HCEC 1CT (cell line): ENCODE data around the gene CFAP45.

Source experiments
- DNase-seq: peaks from one replicate; pipeline ENCODE4 v3.0.0-alpha.2; 2017

CFAP45 gene

GRCh38 chr1:159847231-159847630 lies 52.7 kb downstream of the CFAP45 start:
- DNase-seq, result no peak

GRCh38 chr1:159845751-159846629 lies 54.0 kb downstream of the CFAP45 start:
- no peak for DNase-seq

GRCh38 chr1:159843459-159843858 lies 56.5 kb downstream of the CFAP45 start:
- DNase-seq, result no peak

GRCh38 chr1:159841749-159842148 lies 58.2 kb downstream of the CFAP45 start:
- no peak for DNase-seq

GRCh38 chr1:159839116-159839849 lies 60.7 kb downstream of the CFAP45 start:
- DNase-seq, result no peak

- no peak for DNase-seq
These were observed 61.2 kb downstream of the CFAP45 start for GRCh38 chr1:159838715-159839114.

- no peak for DNase-seq
These were observed 64.0 kb downstream of the CFAP45 start for GRCh38 chr1:159835862-159836525.

DNA sequence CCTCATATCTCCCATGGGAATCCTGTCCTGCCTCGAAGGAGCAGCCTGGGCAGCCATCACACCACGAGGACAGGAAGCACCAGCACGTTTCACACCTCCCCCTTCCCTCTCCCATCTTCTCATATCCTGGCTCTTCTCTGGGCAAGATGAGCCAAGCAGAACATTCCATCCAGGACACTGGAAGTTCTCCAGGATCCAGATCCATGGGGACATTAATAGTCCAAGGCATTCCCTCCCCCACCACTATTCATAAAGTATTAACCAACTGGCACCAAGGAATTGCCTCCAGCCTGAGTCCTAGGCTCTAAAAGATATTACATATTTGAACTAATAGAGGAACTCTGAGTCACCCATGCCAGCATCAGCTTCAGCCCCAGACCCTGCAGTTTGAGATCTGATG lies 64.6 kb downstream of the CFAP45 start:
- no peak for DNase-seq

DNA sequence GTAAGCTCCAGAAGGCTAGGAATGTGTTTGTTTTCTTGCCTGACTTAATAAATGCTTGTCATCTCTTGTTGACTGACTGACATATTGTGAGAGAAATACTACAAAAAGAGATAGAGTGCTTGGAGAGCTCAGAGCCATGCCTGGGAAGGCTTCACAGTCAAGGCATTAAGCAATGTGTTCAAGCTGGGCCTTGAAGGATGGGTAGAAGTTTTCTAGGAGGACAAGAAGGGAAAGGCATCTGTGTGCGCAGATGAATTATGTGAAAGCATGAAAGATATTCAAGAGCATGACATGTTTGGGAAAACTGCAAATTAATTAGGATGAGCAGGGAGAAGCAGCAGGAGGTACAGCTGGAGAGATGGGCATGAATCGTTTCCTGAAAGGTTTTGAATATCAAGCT lies 67.7 kb downstream of the CFAP45 start:
- no peak for DNase-seq

DNA sequence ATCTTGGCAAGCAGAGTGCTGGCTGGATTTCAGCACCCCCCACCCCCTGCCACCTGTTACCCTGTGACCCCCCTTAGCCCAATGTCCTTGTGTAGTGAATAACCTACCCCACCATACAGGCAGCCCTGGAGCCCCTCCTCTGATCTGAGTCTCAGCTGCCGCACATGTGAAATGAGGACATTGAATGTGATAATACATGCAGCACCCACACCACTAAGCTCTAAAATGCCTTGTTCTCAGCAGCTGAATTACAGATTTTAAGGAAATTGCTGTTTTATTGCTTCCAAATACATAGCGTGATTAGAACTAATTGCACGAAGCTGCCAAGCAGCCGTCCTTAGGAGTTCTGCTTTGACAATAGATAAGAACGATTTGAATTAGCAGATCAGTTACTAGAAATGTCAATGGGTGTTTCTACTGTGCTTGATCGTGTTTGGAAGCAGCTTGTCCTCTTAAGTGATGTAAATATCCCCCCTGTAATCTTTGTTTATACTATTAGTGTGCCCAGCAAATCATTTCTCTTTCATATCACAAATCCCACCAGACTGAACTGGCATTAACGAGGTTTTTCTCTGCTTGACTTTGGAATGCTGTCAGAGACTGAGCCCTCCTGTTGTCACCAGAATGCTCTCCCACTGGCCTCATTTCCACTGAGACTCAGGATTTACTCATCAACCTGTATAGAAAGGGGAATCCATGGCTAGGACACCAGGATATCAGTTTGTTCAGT lies 68.4 kb downstream of the CFAP45 start:
- DNase-seq, result no peak

- no peak for DNase-seq
These were observed 69.2 kb downstream of the CFAP45 start for GRCh38 chr1:159830722-159831121.

DNA sequence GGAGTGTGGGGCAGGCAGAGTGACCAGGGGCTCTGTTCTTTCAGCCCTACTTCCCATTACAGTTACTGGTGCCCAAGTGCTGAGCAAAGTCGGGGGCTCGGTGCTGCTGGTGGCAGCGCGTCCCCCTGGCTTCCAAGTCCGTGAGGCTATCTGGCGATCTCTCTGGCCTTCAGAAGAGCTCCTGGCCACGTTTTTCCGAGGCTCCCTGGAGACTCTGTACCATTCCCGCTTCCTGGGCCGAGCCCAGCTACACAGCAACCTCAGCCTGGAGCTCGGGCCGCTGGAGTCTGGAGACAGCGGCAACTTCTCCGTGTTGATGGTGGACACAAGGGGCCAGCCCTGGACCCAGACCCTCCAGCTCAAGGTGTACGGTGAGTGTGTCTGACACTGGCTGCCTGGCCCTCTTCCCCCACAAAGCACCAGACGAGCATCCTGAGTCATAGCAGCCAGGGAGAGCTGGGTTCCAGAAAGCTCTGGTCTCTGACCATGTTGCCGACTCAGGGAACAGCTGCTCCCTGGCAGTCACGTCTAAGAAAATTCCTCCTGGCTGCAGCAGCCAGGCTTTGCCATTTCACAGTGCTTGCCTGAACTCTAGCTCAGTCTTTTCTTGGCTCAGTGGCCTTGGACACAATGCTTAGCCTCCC lies 70.0 kb downstream of the CFAP45 start:
- peak; percentile 73 for DNase-seq

DNA sequence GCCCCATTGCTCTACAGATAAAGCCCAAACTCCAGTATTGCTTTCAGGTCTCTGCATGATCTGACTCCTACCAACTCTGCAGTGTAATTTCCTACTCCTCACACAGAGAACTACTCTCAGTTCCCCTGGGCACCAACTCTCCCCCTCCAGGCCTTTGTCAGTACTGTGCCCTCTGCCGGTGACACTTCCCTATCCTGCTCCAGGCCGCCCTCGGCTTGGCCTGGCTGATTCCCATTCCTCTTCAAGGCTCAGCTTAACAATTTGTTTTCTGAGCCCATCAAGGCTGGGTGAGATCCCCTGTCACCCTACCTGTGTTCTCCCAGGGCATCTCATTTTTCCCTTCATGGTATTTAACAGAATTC lies 70.7 kb downstream of the CFAP45 start:
- no peak for DNase-seq

GRCh38 chr1:159828581-159829272 lies 71.2 kb downstream of the CFAP45 start:
- no peak for DNase-seq

- no peak for DNase-seq
These were observed 71.8 kb downstream of the CFAP45 start for GRCh38 chr1:159828176-159828575.

DNA sequence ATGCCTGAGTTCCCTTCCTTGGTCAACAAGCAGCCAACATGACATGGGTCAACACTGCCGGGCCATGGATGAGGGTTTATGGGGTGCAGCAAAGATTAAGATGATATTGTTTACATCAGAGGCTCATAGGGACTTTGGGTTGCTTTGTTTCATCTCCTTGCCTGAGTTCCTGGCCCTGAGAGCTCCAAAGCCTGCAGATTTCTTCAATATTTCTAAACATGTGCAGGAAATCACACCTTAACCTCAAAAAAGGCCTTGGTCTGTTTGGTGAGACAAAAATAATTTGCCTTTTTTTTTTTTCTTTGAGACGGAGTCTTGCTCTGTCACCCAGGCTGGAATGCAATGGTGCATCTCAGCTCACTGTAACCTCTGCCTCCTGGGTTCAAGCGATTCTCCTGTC lies 72.4 kb downstream of the CFAP45 start:
- no peak for DNase-seq

- no peak for DNase-seq
These were observed 72.9 kb downstream of the CFAP45 start for GRCh38 chr1:159827102-159827490.

DNA sequence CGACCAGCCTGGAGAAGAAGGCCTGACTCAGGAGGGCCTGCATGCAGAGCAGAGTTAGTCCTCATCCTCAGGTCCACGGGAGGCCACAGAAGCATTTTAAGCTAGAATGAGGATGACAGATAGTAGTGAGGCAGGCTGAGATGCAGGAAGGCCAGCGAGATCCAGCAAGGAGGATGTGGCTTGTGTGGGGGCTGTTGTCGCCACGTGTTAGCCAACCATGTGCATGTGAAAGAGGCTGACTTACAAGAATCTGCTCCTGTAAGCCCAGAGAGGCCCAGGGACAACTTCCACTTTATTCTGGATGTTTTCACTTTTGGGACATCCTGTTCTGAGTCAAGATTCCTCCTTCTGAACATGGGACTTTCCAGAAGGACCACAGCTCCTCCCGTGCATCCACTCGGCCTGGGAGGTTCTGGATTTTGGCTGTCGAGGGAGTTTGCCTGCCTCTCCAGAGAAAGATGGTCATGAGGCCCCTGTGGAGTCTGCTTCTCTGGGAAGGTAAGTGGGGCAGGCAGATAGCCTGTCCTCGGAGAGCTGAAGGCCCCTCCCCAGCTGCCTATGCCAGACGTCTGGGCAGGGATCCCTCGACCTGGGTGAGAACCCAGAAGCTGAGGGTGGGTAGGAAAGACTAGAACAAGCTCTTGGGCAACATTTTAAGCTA lies 73.4 kb downstream of the CFAP45 start, which contains the start of gene SLAMF8:
SLAMF8 (plus strand) TSS at position 433 of the 661 bp plus-strand sequence; CDS start at position 459, 26 bp downstream.
- DNase-seq, result no peak

DNA sequence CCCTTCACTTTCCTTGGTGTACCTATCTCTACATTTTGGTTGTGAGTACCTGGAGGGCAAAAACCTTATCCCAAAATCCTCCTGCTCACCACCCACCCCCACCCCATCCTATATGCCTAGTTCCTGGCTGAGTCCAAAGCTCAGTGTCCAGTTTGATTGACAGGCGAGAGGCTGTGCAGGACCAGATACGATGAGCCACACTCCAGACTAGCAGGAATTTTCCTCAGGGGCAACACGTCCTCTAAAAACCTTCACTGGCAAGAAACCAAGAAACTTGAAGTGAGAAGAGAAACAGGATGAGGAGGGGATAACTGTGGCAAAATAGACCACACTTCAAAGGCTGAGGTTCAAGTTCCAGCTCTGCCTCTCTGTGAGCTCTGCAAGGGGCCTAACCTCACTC lies 74.4 kb downstream of the CFAP45 start:
- no peak for DNase-seq

- no peak for DNase-seq
These were observed 76.6 kb downstream of the CFAP45 start for GRCh38 chr1:159823406-159823805.
